Measurements from ENCODE around the gene PPP1CA. TPM values are rescaled to one million over a fixed set of nuclear protein-coding genes. Genes with fewer than 3 reads are reported as not detected.

Gene PPP1CA
- total RNA-seq, 1 experiment from 2014 or later, result 449 TPM

DNA sequence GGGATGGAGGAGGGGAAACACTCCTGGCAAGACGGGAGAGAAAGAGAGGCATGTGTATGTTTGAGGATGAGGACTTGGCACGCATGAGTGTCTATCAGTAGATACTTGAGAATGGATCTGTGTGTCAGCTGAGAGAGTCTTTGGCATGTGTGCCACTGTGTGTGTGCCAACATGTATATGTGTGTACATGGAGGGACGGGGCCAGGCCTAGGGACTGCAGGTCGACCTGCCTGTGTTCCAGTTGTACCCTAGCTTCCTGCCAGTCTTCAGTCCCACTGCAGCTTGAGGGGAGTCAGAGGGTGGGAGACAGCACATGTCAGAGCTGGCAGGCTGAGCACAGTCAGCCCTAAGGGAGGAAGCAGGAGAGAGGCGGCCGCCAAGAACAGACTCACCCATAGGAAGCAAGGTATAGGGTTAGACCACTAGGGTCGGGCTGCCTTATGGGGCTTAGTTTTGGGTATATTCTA lies 33.9 kb downstream of the PPP1CA start:
- Histone ChIP-seq H3K4me3 (ENCODE audit: low read length) (no peak overlapping the region), H3K4me2 (ENCODE audit: low read length) (no peak overlapping the region), H2AFZ (ENCODE audit: low read length) (no peak overlapping the region), H3K27me3 (ENCODE audit: low read length) (no peaks in the 10 kb centered on the region), H3K9me2 (replicated peaks; ENCODE audit: low read length) (no peaks in the 10 kb centered on the region), H3K79me2 (ENCODE audit: low read length) (peaks cover 81% of the 10 kb centered on the region), H4K20me1 (ENCODE audit: low read length) (peaks cover 63% of the 10 kb centered on the region), H3K9me3 (ENCODE audit: low read length) (no peaks in the 10 kb centered on the region), H3K4me1 (ENCODE audit: insufficient read depth, low read length) (peaks cover 18% of the 10 kb centered on the region), H3F3A (ENCODE audit: low read length, unreplicated experiment) (peaks cover 5% of the 10 kb centered on the region), H3K9ac (ENCODE audit: low read length) (no peak overlapping the region), H3K27ac (ENCODE audit: low read length) (no peak overlapping the region), H3K36me3 (ENCODE audit: low read depth, low read length) (peaks cover 45% of the 10 kb centered on the region; the same call in 1 of the 2 replicates)
- ChIA-PET POLR2A (ENCODE audit: unreplicated experiment) (no interaction called here), CTCF (no interaction called here)
- intact Hi-C loops (cut with micrococcal nuclease), result no loop called here
- BruUV-seq (replicated peaks), result no TSS peak
- ATAC-seq (no peak), DNase-seq (no peak)
- TF ChIP-seq EZH2 (IDR thresholded peaks at IDR 0.05; ENCODE audit: low read length, unreplicated experiment), result no peak
- no peak for TF ChIP-seq EZH2phosphoT487 (IDR thresholded peaks at IDR 0.05; ENCODE audit: borderline replicate concordance, low read length)
- TF ChIP-seq, protein P1, sequence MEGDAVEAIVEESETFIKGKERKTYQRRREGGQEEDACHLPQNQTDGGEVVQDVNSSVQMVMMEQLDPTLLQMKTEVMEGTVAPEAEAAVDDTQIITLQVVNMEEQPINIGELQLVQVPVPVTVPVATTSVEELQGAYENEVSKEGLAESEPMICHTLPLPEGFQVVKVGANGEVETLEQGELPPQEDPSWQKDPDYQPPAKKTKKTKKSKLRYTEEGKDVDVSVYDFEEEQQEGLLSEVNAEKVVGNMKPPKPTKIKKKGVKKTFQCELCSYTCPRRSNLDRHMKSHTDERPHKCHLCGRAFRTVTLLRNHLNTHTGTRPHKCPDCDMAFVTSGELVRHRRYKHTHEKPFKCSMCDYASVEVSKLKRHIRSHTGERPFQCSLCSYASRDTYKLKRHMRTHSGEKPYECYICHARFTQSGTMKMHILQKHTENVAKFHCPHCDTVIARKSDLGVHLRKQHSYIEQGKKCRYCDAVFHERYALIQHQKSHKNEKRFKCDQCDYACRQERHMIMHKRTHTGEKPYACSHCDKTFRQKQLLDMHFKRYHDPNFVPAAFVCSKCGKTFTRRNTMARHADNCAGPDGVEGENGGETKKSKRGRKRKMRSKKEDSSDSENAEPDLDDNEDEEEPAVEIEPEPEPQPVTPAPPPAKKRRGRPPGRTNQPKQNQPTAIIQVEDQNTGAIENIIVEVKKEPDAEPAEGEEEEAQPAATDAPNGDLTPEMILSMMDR (conservative IDR thresholded peaks at IDR 0.05; ENCODE audit: low read depth, low read length), result no peak

DNA sequence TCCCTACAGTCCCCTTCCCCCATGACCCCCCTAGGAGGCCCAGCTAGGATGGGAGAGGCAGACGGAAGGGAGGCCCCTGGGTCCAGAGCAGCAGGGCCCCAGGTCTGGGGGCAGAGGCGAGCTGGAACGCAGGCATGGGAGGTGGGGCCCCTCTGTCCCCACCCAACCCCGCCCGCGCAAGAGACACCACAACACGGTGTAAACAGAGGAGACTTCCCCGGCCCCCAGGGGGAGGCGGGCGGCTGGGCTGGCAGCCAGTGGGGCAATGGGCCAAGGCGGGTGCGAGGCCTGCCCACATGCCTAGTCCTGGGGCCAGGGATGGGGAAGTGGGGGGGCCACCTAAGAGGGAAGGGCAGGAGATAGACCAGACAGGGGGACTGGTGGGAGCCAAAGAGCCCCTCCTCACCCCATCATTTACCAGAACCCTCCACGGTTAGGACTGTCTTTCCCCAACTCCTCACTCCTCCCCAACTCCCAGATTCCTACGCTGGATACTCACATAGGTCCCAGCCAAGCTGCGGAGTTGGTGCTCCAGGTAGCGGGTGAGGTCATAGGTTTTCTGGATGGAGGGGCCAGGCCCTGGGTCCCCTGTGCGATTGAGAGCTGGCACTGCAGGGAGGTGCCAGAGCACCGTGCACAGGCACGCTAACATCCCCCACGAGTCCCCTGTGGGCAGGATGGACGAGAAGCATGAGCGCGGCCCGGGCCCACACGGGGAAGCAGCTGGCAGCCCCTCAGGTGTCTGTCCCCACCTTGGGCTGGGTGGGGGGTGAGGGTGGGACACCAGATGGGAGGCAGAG lies 34.5 kb downstream of the PPP1CA start:
- Histone ChIP-seq H3F3A (ENCODE audit: low read length, unreplicated experiment) (peaks cover 5% of the 10 kb centered on the region), H3K9me3 (ENCODE audit: low read length) (no peaks in the 10 kb centered on the region), H3K27ac (ENCODE audit: low read length) (no peak overlapping the region), H4K20me1 (ENCODE audit: low read length) (peaks cover 62% of the 10 kb centered on the region), H3K9me2 (replicated peaks; ENCODE audit: low read length) (no peaks in the 10 kb centered on the region), H3K4me2 (ENCODE audit: low read length) (no peak overlapping the region), H3K27me3 (ENCODE audit: low read length) (no peaks in the 10 kb centered on the region), H2AFZ (ENCODE audit: low read length) (no peak overlapping the region), H3K4me3 (ENCODE audit: low read length) (no peak overlapping the region), H3K4me1 (ENCODE audit: insufficient read depth, low read length) (peaks cover 18% of the 10 kb centered on the region), H3K9ac (ENCODE audit: low read length) (no peak overlapping the region), H3K36me3 (ENCODE audit: low read depth, low read length) (peaks cover 45% of the 10 kb centered on the region; the same call in 1 of the 2 replicates), H3K79me2 (ENCODE audit: low read length) (peaks cover 76% of the 10 kb centered on the region)
- ATAC-seq, result no peak
- no TSS peak for BruUV-seq (replicated peaks)
- ChIA-PET CTCF (no interaction called here), POLR2A (ENCODE audit: unreplicated experiment) (no interaction called here)
- intact Hi-C loops (cut with micrococcal nuclease), result no loop called here
- no peak for TF ChIP-seq EZH2 (IDR thresholded peaks at IDR 0.05; ENCODE audit: low read length, unreplicated experiment)
- TF ChIP-seq EZH2phosphoT487 (IDR thresholded peaks at IDR 0.05; ENCODE audit: borderline replicate concordance, low read length), result no peak
- TF ChIP-seq, protein P1 (conservative IDR thresholded peaks at IDR 0.05; ENCODE audit: low read depth, low read length), result no peak
- DNase-seq, result no peak

DNA sequence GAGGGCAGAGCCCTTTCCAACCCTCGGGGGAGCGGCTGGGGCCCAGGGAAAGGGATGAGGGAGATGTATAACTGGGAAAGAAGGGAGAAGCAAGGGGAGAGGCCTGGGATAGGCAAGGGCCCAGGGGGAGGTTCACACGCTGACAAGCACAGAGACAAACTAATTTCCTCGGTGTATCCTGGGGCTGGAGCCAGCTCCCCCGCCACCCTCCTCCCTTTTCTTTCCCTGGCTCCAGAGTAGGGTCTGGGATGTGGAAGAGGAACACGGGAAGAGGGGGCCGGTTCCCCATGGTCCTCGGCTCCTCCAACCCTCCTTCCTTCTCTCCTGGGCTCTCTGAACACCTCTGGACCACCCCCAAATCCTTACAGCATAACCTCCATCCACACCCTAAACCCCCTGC lies 35.1 kb downstream of the PPP1CA start:
- no peak for ATAC-seq
- Histone ChIP-seq H3K4me3 (ENCODE audit: low read length) (no peak overlapping the region), H3K27me3 (ENCODE audit: low read length) (no peaks in the 10 kb centered on the region), H3F3A (ENCODE audit: low read length, unreplicated experiment) (peaks cover 5% of the 10 kb centered on the region), H3K79me2 (ENCODE audit: low read length) (peaks cover 70% of the 10 kb centered on the region), H3K4me1 (ENCODE audit: insufficient read depth, low read length) (peaks cover 12% of the 10 kb centered on the region), H2AFZ (ENCODE audit: low read length) (no peak overlapping the region), H3K27ac (ENCODE audit: low read length) (no peak overlapping the region), H4K20me1 (ENCODE audit: low read length) (peaks cover 56% of the 10 kb centered on the region), H3K4me2 (ENCODE audit: low read length) (no peak overlapping the region), H3K36me3 (ENCODE audit: low read depth, low read length) (peaks cover 42% of the 10 kb centered on the region; the same call in 1 of the 2 replicates), H3K9ac (ENCODE audit: low read length) (no peak overlapping the region), H3K9me2 (replicated peaks; ENCODE audit: low read length) (no peaks in the 10 kb centered on the region), H3K9me3 (ENCODE audit: low read length) (no peaks in the 10 kb centered on the region)
- ChIA-PET CTCF (no interaction called here), POLR2A (ENCODE audit: unreplicated experiment) (no interaction called here)
- no peak for DNase-seq
- TF ChIP-seq, protein P1 (conservative IDR thresholded peaks at IDR 0.05; ENCODE audit: low read depth, low read length), result no peak
- TF ChIP-seq EZH2phosphoT487 (IDR thresholded peaks at IDR 0.05; ENCODE audit: borderline replicate concordance, low read length), result no peak
- TF ChIP-seq EZH2 (IDR thresholded peaks at IDR 0.05; ENCODE audit: low read length, unreplicated experiment), result no peak
- no TSS peak for BruUV-seq (replicated peaks)
- intact Hi-C loops (cut with micrococcal nuclease), result no loop called here
